DMS53 (cell line): ENCODE data around the gene NPIPB2.
"Not testable (repeated sequence)": the region's sequence is repeated elsewhere in the genome, so short reads cannot be mapped to it uniquely, and the experiment has no call there.

Source experiments
- DNase-seq: peaks from one replicate; lab custom pipeline; 2025; lab: John Stamatoyannopoulos, UW

The NPIPB2 gene

GRCh38 chr16:11941945-11942344, at the start of gene NPIPB2:
NPIPB2 (minus strand) TSS chr16:11942045; CDS start chr16:11942045, 0 bp downstream.
- DNase-seq: not testable (repeated sequence)

GRCh38 chr16:11990702-11991390, 49.0 kb upstream of the NPIPB2 start:
- DNase-seq: no peak

GRCh38 chr16:11988258-11988978, 46.6 kb upstream of the NPIPB2 start:
- DNase-seq: no peak

GRCh38 chr16:11986521-11987057, 44.7 kb upstream of the NPIPB2 start:
- no peak for DNase-seq

DNA sequence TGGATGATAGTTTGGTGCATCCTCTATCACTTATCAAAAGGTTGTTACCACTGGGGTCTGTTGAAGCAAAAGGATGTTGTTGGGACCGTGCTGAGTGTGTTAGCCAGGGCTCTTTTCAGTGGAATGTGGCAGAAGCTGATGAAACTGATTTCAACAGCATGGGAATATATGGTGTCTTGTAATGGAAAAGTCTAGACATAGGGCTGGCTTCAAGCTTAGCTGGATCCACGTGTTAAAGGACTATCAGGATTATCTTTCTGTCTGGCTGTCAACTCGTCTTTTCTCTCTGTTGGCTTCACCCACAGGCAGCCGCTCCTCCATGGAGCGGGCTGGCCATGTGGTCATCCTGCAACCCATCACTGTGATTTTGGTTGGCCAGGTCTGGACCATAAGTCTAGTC, 43.4 kb upstream of the NPIPB2 start:
- DNase-seq: no peak

- DNase-seq: no peak
These were observed 38.4 kb upstream of the NPIPB2 start for GRCh38 chr16:11980136-11980844.

- DNase-seq: no peak
These were observed 37.3 kb upstream of the NPIPB2 start for GRCh38 chr16:11979013-11979672.

DNA sequence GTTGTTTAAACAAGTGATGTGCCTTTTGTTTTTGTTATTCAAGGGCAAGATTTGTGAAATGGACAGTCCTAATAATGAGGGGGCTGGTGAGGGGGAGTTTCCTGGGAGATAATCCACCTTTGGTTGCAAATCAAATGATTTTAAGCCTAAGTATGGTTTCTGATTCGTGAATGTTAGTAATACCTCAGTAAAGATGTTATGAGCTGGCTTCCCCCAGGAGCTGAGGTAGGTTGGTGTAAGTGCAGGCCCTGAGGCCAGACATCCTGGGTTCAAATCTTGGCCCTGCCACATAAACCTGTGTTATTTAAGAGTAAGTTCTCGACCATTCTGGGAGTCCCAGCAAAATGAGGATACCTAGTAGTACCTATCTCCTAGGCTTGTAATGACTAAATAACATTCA, 36.2 kb upstream of the NPIPB2 start:
- no peak for DNase-seq

GRCh38 chr16:11977376-11978041, 35.7 kb upstream of the NPIPB2 start:
- no peak for DNase-seq

DNA sequence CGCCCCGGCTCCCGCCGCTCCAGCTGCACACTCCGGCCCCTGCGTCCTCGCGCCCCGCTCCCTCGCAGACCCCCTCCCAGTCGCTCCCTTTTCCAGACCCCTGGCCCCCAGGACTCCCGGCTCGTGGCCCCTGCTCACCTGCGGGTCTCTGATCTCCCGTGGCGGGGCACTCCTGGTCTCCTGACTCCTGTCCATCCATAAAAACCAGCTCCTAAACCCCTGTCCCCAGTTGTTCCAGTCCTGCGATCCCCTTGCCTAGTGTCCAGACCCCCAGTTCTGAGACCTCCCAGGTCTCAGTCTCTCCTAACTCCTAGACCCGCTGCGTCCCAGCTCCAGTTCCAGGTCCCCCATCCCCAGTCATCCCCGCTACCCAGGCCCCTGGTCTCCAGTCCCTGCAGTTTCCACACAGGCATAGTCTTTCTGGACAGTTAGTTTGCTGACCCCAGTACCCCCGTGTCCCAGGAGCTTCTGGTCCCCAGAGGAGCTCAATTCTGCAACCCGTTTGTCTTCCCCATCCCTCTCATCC, 35.1 kb upstream of the NPIPB2 start:
- DNase-seq: peak; percentile 33

- peak; percentile 32 for DNase-seq
These were observed 31.2 kb upstream of the NPIPB2 start for GRCh38 chr16:11973070-11973469.

DNA sequence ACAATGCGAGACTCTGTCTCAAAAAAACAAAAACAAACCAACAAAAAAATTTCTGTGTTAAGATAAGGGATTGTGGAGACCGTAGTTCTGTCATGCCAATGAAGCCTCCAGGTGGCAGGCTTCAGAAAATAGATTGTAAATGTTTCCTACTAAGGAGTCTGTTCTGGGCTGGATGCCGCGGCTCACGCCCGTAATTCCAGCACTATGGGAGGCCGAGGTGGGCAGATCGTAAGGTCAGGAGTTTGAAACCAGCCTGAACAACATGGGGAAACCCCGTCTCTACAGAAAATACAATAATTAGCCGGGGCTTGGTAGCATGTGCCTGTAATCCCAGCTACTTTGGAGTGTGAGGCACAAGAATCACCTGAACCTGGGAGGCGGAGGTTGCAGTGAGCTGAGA, 30.3 kb upstream of the NPIPB2 start:
- DNase-seq: peak; percentile 48

DNA sequence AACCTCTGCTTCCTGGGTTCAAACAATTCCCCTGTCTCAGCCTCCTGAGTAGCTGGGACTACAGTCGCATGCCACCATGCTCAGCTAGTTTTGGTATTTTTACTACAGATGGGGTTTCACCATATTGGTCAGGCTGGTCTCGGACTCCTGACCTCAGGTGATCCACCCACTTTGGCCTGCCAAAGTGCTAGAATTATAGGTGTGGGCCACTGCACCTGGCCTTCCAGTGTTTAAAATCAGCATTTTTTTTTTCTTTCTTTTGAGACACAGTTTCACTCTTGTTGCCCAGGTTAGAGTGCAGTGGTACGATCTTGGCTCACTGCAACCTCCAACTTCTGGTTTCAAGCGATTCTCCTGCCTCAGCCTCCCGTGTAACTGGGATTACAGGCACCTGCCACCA, 28.4 kb upstream of the NPIPB2 start:
- not testable (repeated sequence) for DNase-seq

DNA sequence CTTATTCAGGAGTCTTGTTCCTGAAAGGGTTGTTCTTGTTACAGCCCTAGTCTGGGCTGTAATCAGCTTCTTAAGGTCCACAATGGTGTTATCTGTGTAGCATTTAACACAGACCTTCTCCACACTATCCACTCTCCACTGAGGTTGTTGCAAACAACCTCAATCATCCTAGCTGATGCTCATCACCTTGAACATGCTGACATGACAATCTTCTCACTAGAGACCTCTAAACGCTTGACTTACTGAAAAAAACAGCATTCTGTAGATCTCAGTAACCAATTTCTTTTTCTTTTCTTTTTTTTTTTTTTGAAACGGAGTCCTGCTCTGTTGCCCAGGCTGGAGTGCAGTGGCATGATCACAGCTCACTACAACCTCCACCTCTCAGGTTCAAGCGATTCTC, 26.7 kb upstream of the NPIPB2 start:
- DNase-seq: no peak

DNA sequence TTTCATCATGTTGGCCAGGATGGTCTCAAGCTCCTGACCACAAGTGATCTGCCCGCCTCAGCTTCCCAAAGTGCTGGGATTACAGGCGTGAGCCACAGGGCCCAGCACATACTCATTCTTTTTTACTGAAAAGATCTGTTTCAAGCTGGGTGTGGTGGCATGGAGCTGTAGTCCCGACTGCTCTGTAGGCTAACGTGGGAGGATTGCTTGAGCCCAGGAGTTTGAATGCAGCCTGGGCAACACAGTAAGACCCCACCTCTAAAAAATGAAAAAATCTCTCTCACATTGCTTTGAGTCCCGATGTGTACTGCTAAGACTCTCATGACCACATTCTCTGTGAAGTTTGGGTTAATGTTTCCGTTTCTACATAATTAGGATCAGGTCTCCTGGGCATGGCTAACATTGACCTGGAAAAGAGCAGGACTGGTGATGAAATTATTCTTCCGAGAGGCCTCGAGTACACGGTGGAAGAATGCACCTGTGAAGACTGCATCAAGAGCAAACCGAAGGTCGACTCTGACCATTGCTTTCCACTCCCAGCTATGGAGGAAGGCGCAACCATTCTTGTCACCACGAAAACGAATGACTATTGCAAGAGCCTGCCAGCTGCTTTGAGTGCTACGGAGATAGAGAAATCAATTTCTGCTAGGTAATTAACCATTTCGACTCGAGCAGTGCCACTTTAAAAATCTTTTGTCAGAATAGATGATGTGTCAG, 25.5 kb upstream of the NPIPB2 start:
- DNase-seq: no peak

DNA sequence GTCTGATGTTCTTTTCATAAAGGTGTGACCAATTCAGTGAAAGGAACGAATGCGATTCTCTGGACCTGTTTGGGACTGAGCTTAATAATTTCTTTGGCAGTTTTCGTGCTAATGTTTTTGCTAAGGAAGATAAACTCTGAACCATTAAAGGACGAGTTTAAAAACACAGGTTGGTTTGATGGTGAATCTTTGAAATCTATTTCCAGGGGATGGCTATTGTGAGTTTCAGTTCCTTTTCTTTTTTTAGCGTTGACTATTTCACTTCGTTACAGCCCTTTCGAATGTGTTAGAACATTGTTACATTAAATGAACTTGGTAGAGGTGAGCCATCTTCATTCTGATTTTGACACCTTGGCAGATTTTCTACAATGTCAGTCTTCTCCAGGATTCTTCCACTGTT, 24.3 kb upstream of the NPIPB2 start:
- no peak for DNase-seq

DNA sequence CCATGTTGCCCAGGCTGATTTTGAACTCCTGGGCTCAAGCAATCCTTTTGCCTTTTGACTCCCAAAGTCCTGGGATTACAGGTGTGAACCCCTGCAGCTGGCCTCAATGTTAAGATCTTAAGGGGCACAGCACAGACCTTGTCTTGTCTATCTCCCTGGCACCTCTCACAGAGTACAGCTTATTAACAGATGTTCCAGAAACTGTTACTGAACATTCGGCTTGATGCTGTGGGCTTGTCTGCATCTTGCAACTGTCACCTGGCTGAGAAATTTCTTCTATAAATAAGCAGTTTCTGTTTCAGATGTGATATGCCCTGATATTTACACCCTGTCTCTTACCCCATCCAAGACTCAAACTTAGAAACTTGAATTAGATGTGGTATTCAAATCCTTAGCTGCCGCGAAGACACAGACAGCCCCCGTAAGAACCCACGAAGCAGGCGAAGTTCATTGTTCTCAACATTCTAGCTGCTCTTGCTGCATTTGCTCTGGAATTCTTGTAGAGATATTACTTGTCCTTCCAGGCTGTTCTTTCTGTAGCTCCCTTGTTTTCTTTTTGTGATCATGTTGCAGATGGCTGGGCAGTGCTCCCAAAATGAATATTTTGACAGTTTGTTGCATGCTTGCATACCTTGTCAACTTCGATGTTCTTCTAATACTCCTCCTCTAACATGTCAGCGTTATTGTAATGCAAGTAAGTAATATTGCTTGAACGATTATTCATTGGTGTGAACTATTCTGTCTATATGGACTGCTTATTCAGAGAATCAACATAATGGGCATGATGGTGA, 23.1 kb upstream of the NPIPB2 start, which contains the start of gene TNFRSF17:
Gene TNFRSF17, plus strand, starts transcription at position 450 of the 791 bp plus-strand sequence. Its CDS starts 115 bp downstream, at position 565.
- DNase-seq: no peak

- no peak for DNase-seq
These were observed 21.9 kb upstream of the NPIPB2 start for GRCh38 chr16:11963706-11964105.

- DNase-seq: not testable (repeated sequence)
These were observed 21.1 kb upstream of the NPIPB2 start for GRCh38 chr16:11962978-11963377.

GRCh38 chr16:11962457-11962856, 20.6 kb upstream of the NPIPB2 start:
- DNase-seq: not testable (repeated sequence)
